Thyroid gland (tissue), 4 donors: ENCODE measurements around the gene TRIM33. TPM values are rescaled to one million over a fixed set of nuclear protein-coding genes. Genes with fewer than 3 reads are reported as not detected.

ENCODE experiments used
- DNase-seq, 2 donors: peaks; one replicate each; pipeline ENCODE4 v3.0.0-alpha.2; 2019
- H3K27ac ChIP-seq, 3 donors: fragments of 200-600 bp; sonication (generic); 1 replicate in 2 of 3; 2 replicates in 1 of 3; pipeline ENCODE4 v1.5.1; 2016 to 2019; ENCODE audit warnings: mild to moderate bottlenecking in 1 of 3, moderate library complexity in 1 of 3
- H3K27me3 ChIP-seq: fragments of 200-600 bp; sonication (generic); one replicate; pipeline ENCODE4 v1.5.1; 2019
- H3K36me3 ChIP-seq, 2 donors: fragments of 200-600 bp; sonication (generic); one replicate each; pipeline ENCODE4 v1.5.1; 2016 to 2019
- H3K4me1 ChIP-seq, 2 donors: fragments of 200-600 bp; sonication (generic); one replicate each; pipeline ENCODE4 v1.5.1; 2017 to 2019
- H3K4me3 ChIP-seq, 3 donors: fragments of 200-600 bp; sonication (generic); replicated peaks in 1 of 3; 1 replicate in 2 of 3; 2 replicates in 1 of 3; pipeline ENCODE4 v1.5.1; 2016; ENCODE audit warnings: mild to moderate bottlenecking in 1 of 3
- H3K9me3 ChIP-seq: fragments of 200-600 bp; sonication (generic); one replicate; pipeline ENCODE4 v1.5.1; 2017
- CTCF ChIP-seq, 6 experiments: fragments of 200-600 bp in 3 of 6; fragments of 450-650 bp in 3 of 6; sonication (generic) in 3 of 6; IDR thresholded peaks; one replicate each; pipeline ENCODE4 v1.5.1; 2016 to 2019; ENCODE audit warnings: antibody characterized with exemption in 6 of 6, mild to moderate bottlenecking in 2 of 6, inconsistent platforms in 1 of 6, moderate library complexity in 1 of 6
- POLR2A ChIP-seq, 2 donors: fragments of 450-650 bp; IDR thresholded peaks; one replicate each; pipeline ENCODE4 v1.6.1; 2017; ENCODE audit warnings: antibody characterized with exemption in 2 of 2, mild to moderate bottlenecking in 2 of 2, moderate library complexity in 1 of 2
- WGBS, 2 donors: methylation state at CpG; one replicate each; pipeline ENCODE4 v1.1.5; 2017; 5-methylcytosine and 5-hydroxymethylcytosine counted together
- intact Hi-C: fragments of 100-400 bp; cut with DNase I; formaldehyde crosslinking; loops from one replicate; pipeline ENCODE4 v1.15.1; 2023
- total RNA-seq, 4 donors: library from RNA; depleted of rRNA; stranded (reverse); fragments of >200 nt; gene quantifications; one replicate each; pipeline ENCODE4 v1.2.3, GENCODE V29; 2016

The TRIM33 gene
- total RNA-seq, 4 donors from 2014 or later = 53.9 to 112 (median 58.0) TPM

GRCh38 chr1:114551400-114551799 lies 40.4 kb upstream of the TRIM33 start:
- TF ChIP-seq CTCF (IDR thresholded peaks at IDR 0.05) = no peak
- TF ChIP-seq POLR2A (IDR thresholded peaks at IDR 0.05) = no peak
- Histone ChIP-seq H3K4me1 (no peaks in the 10 kb centered on the region), H3K9me3 (no peaks in the 10 kb centered on the region), H3K4me3 (no peak overlapping the region), H3K27ac (no peak overlapping the region), H3K27me3 (no peaks in the 10 kb centered on the region), H3K36me3 (no peaks in the 10 kb centered on the region)
- no peak for DNase-seq
- WGBS, 2 donors = 88 to 92% methylated on average over 4 of the region's 4 CpGs
- intact Hi-C loops = no loop called here

GRCh38 chr1:114550336-114550735 lies 39.3 kb upstream of the TRIM33 start:
- Histone ChIP-seq H3K4me1 (no peaks in the 10 kb centered on the region), H3K27me3 (no peaks in the 10 kb centered on the region), H3K36me3 (no peaks in the 10 kb centered on the region), H3K27ac (no peak overlapping the region), H3K9me3 (no peaks in the 10 kb centered on the region), H3K4me3 (no peak overlapping the region)
- 91 to 92% methylated on average over 2 of the region's 2 CpGs for WGBS, 2 donors
- no peak for TF ChIP-seq CTCF (IDR thresholded peaks at IDR 0.05)
- TF ChIP-seq POLR2A (IDR thresholded peaks at IDR 0.05) = no peak
- intact Hi-C loops = no loop called here
- DNase-seq = no peak

- H3K27ac ChIP-seq = no peak overlapping the region
- no peaks in the 10 kb centered on the region for H3K36me3 ChIP-seq
- WGBS, 2 donors = 23 to 25% methylated on average over 4 of the region's 4 CpGs
- DNase-seq = peak; percentile 43 to 56
- no peaks in the 10 kb centered on the region for H3K27me3 ChIP-seq
- intact Hi-C loops = no loop called here
- no peaks in the 10 kb centered on the region for H3K4me1 ChIP-seq
- H3K9me3 ChIP-seq = no peaks in the 10 kb centered on the region
- H3K4me3 ChIP-seq = no peak overlapping the region
- no peak for TF ChIP-seq CTCF (IDR thresholded peaks at IDR 0.05)
- no peak for TF ChIP-seq POLR2A (IDR thresholded peaks at IDR 0.05)
Observed at GRCh38 chr1:114549137-114549536, 38.1 kb upstream of the TRIM33 start.

- Histone ChIP-seq H3K4me1 (no peaks in the 10 kb centered on the region), H3K4me3 (no peak overlapping the region), H3K27me3 (no peaks in the 10 kb centered on the region), H3K27ac (no peak overlapping the region), H3K9me3 (no peaks in the 10 kb centered on the region), H3K36me3 (no peaks in the 10 kb centered on the region)
- no peak for DNase-seq
- TF ChIP-seq POLR2A (IDR thresholded peaks at IDR 0.05) (no peak), CTCF (IDR thresholded peaks at IDR 0.05) (no peak)
- 81 to 89% methylated on average over 1 of the region's 1 CpG for WGBS, 2 donors
- intact Hi-C loops = no loop called here
Observed at GRCh38 chr1:114547076-114547475, 36.1 kb upstream of the TRIM33 start.

GRCh38 chr1:114545796-114546195 lies 34.8 kb upstream of the TRIM33 start:
- Histone ChIP-seq H3K4me3 (no peak overlapping the region), H3K4me1 (no peaks in the 10 kb centered on the region), H3K9me3 (no peaks in the 10 kb centered on the region), H3K27me3 (no peaks in the 10 kb centered on the region), H3K27ac (no peak overlapping the region), H3K36me3 (no peaks in the 10 kb centered on the region)
- TF ChIP-seq POLR2A (IDR thresholded peaks at IDR 0.05) (no peak), CTCF (IDR thresholded peaks at IDR 0.05) (no peak)
- DNase-seq = no peak
- 84 to 86% methylated on average over 2 of the region's 2 CpGs for WGBS, 2 donors
- intact Hi-C loops = no loop called here
